Mesothelial cell of epicardium (in vitro differentiated cells): ENCODE data around the gene GHRL. TPM values are rescaled to one million over a fixed set of nuclear protein-coding genes. Genes with fewer than 3 reads are reported as not detected.

Experiments
- DNase-seq, 2 experiments: peaks; one replicate each; pipeline ENCODE4 v3.0.0; 2021; ENCODE audit warnings: low spot score in 2 of 2; ENCODE audit not compliant: unreplicated experiment in 2 of 2
- H3K27ac Mint-ChIP-seq: 2 replicates; pipeline ENCODE4 v1.8.0; 2021; ENCODE audit warnings: mixed read lengths
- H3K27me3 Mint-ChIP-seq: 2 replicates; pipeline ENCODE4 v1.8.0; 2021; ENCODE audit warnings: low read depth, mixed read lengths
- H3K36me3 Mint-ChIP-seq: 2 replicates; pipeline ENCODE4 v1.8.0; 2021; ENCODE audit warnings: mixed read lengths
- H3K4me1 Mint-ChIP-seq: 2 replicates; pipeline ENCODE4 v1.8.0; 2021; ENCODE audit warnings: mixed read lengths
- H3K4me3 Mint-ChIP-seq: 2 replicates; pipeline ENCODE4 v1.8.0; 2021; ENCODE audit warnings: mild to moderate bottlenecking, moderate library complexity, mixed read lengths
- H3K9me3 Mint-ChIP-seq: 2 replicates; pipeline ENCODE4 v1.8.0; 2021; ENCODE audit warnings: mixed read lengths
- CTCF ChIP-seq: fragments of 200-600 bp; sonication (generic); IDR thresholded peaks from one replicate; pipeline ENCODE4 v1.5.0; 2021; ENCODE audit warnings: antibody characterized with exemption; ENCODE audit not compliant: unreplicated experiment
- total RNA-seq: library from RNA; stranded (reverse); gene quantifications from 3 replicates; pipeline ENCODE4 v1.2.1, GENCODE V29; 2021

Gene GHRL
- total RNA-seq, 1 donor from 2014 or later, result 0.96 TPM

- H3K27ac Mint-ChIP-seq, result no peak overlapping the region
- no peak overlapping the region for H3K4me3 Mint-ChIP-seq
- no peaks in the 10 kb centered on the region for H3K27me3 Mint-ChIP-seq
- H3K36me3 Mint-ChIP-seq, result no peaks in the 10 kb centered on the region
- DNase-seq, result no peak
- H3K4me1 Mint-ChIP-seq, result no peaks in the 10 kb centered on the region
- no peak for TF ChIP-seq CTCF
- H3K9me3 Mint-ChIP-seq, result no peaks in the 10 kb centered on the region
These were observed 3.7 kb downstream of the GHRL start for GRCh38 chr3:10289077-10289476.

DNA sequence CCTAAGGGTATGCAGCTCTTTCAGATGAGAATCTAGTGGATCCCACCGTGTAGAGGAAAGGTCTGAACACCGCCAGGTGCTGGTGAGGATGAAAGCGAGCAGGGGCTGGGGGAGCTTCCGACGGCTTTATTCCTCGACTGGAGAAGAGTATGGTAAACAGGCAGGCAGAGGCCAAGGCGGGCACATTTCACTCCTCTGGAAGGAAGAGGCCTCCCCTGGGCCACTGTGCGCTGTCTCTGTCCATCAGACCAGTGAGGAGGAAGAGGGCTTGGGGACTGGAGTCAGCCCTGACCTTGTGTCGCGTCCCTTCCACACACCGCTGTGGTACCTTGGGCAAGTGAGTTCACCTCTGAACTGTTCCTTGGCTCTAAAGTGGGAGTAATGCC is 4.2 kb downstream of the GHRL start:
- Mint-ChIP-seq H3K9me3 (no peaks in the 10 kb centered on the region), H3K27ac (no peak overlapping the region), H3K4me3 (no peak overlapping the region), H3K4me1 (no peaks in the 10 kb centered on the region), H3K36me3 (no peaks in the 10 kb centered on the region), H3K27me3 (no peaks in the 10 kb centered on the region)
- no peak for TF ChIP-seq CTCF
- no peak for DNase-seq

DNA sequence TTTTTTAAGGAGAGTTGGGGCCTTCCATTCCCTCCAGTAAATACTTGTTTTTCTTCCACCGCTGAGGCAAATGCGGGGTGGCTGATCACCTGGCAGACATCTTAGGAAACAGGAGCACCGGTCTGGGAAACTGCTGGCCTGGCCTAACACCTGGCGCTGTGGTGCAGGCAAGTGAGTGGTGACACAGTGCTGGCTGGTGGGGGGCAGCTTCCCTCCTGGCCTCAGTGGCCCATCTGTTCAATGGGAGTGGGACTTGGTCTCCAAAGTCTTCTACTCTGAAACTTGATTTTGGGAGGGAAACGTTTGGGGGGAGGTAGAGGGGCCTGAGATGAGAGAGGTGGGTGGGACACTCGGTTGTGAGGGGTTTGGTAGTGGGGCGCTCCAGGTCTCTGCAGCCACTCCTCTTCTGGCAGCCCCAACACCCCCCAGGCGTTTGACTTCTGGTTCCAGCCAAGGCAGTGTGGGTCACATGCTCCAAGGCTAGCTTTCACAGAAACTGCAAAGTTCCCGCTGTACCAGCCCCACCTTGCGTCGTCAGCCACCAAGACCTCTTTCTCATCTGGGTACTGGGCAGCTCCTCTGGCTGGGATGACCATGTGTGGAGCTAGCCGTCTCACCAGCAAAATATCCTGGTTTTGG is 4.7 kb downstream of the GHRL start:
- no peaks in the 10 kb centered on the region for H3K4me1 Mint-ChIP-seq
- no peak overlapping the region for H3K27ac Mint-ChIP-seq

GRCh38 chr3:10286596-10287295 is 6.0 kb downstream of the GHRL start:
- Mint-ChIP-seq H3K9me3 (no peaks in the 10 kb centered on the region), H3K36me3 (peaks cover 6% of the 10 kb centered on the region), H3K27me3 (no peaks in the 10 kb centered on the region), H3K27ac (no peak overlapping the region), H3K4me3 (no peak overlapping the region), H3K4me1 (no peaks in the 10 kb centered on the region)
- no peak for DNase-seq
- no peak for TF ChIP-seq CTCF

More for the DNA sequence above, 4.7 kb downstream of the GHRL start:
- H3K36me3 Mint-ChIP-seq, result no peaks in the 10 kb centered on the region
- no peak for DNase-seq
- H3K9me3 Mint-ChIP-seq, result no peaks in the 10 kb centered on the region
- H3K4me3 Mint-ChIP-seq, result no peak overlapping the region
- no peak for TF ChIP-seq CTCF
- H3K27me3 Mint-ChIP-seq, result no peaks in the 10 kb centered on the region

GRCh38 chr3:10286133-10286524 is 6.6 kb downstream of the GHRL start:
- no peak overlapping the region for H3K4me3 Mint-ChIP-seq
- no peaks in the 10 kb centered on the region for H3K4me1 Mint-ChIP-seq
- no peak for DNase-seq
- H3K9me3 Mint-ChIP-seq, result no peaks in the 10 kb centered on the region
- no peak for TF ChIP-seq CTCF
- peaks cover 6% of the 10 kb centered on the region for H3K36me3 Mint-ChIP-seq
- H3K27ac Mint-ChIP-seq, result no peak overlapping the region
- H3K27me3 Mint-ChIP-seq, result no peaks in the 10 kb centered on the region
